SK-N-SH treated with all-trans-retinoic acid at 6 μM for 48 hours (cell line): ENCODE data around the gene ADPRM.

Experiments used
- CSDC2 ChIP-seq: fragments of 250-450 bp; sonication (Bioruptor Pico); IDR thresholded peaks from 2 replicates; pipeline ENCODE4 v1.5.0; 2020; ENCODE audit warnings: mild to moderate bottlenecking, moderate library complexity
- TOX ChIP-seq: fragments of 250-450 bp; sonication (Bioruptor Pico); IDR thresholded peaks from 2 replicates; pipeline ENCODE4 v1.8.0; 2021; ENCODE audit warnings: mild to moderate bottlenecking, moderate library complexity, borderline replicate concordance
- ZC3H10 ChIP-seq: fragments of 250-450 bp; sonication (Bioruptor Pico); IDR thresholded peaks from 2 replicates; pipeline ENCODE4 v1.5.1; 2021; ENCODE audit warnings: mild to moderate bottlenecking, moderate library complexity
- TF ChIP-seq, protein P1 (sequence below): fragments of 250-450 bp; sonication (Bioruptor Pico); IDR thresholded peaks from 2 replicates; pipeline ENCODE4 v1.8.0; 2020; ENCODE audit warnings: mild to moderate bottlenecking, moderate library complexity, borderline replicate concordance
- TF ChIP-seq, protein P2 (sequence below): fragments of 250-450 bp; sonication (Bioruptor Pico); IDR thresholded peaks from 2 replicates; pipeline ENCODE4 v1.8.0; 2021; ENCODE audit warnings: low read depth, mild to moderate bottlenecking, moderate library complexity, borderline replicate concordance

DNA sequence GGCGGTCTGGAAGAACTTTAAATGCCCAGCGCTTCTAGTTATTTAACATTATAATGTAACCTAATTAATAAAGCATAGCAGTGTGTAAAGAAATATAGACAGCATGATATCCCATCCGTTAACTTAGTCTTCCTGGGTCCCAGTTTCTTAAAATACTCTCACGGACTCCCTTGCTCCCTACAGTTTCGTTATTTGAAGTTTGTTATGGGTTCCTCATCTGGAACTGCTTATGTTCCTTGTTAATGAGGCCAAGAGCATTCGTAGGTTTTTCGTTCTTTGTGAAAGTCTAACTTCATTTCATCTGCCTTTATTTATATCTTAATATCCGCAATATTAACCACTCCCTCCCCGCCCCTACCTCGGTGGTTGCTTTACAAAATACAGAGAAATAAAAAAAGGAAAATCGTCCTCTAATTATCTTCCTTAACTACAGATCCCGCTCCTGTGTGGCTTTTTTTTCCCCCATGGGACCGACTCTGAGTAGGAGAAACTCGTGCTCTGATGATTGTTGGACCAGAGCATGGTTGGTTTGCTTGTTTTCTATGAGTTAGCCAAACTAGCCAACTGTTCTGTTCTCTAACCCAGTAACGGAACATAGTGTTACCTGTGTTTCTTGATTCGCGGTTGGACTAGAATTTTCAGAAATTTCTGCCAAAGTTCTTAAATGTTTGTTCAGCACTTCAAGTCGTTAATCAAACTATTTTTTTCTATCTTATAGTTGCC is 863 bp downstream of the ADPRM start:
- no peak for TF ChIP-seq TOX (CRISPR knock-in tag)
- TF ChIP-seq, protein P1, sequence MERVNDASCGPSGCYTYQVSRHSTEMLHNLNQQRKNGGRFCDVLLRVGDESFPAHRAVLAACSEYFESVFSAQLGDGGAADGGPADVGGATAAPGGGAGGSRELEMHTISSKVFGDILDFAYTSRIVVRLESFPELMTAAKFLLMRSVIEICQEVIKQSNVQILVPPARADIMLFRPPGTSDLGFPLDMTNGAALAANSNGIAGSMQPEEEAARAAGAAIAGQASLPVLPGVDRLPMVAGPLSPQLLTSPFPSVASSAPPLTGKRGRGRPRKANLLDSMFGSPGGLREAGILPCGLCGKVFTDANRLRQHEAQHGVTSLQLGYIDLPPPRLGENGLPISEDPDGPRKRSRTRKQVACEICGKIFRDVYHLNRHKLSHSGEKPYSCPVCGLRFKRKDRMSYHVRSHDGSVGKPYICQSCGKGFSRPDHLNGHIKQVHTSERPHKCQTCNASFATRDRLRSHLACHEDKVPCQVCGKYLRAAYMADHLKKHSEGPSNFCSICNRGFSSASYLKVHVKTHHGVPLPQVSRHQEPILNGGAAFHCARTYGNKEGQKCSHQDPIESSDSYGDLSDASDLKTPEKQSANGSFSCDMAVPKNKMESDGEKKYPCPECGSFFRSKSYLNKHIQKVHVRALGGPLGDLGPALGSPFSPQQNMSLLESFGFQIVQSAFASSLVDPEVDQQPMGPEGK (CRISPR knock-in tag): no peak
- TF ChIP-seq, protein P2, sequence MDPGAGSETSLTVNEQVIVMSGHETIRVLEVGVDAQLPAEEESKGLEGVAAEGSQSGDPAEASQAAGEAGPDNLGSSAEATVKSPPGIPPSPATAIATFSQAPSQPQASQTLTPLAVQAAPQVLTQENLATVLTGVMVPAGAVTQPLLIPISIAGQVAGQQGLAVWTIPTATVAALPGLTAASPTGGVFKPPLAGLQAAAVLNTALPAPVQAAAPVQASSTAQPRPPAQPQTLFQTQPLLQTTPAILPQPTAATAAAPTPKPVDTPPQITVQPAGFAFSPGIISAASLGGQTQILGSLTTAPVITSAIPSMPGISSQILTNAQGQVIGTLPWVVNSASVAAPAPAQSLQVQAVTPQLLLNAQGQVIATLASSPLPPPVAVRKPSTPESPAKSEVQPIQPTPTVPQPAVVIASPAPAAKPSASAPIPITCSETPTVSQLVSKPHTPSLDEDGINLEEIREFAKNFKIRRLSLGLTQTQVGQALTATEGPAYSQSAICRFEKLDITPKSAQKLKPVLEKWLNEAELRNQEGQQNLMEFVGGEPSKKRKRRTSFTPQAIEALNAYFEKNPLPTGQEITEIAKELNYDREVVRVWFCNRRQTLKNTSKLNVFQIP (CRISPR knock-in tag): no peak
- TF ChIP-seq ZC3H10 (CRISPR knock-in tag): no peak
- TF ChIP-seq CSDC2 (CRISPR knock-in tag): no peak
